Measurements from ENCODE around the gene RPAP3.

The RPAP3 gene

DNA sequence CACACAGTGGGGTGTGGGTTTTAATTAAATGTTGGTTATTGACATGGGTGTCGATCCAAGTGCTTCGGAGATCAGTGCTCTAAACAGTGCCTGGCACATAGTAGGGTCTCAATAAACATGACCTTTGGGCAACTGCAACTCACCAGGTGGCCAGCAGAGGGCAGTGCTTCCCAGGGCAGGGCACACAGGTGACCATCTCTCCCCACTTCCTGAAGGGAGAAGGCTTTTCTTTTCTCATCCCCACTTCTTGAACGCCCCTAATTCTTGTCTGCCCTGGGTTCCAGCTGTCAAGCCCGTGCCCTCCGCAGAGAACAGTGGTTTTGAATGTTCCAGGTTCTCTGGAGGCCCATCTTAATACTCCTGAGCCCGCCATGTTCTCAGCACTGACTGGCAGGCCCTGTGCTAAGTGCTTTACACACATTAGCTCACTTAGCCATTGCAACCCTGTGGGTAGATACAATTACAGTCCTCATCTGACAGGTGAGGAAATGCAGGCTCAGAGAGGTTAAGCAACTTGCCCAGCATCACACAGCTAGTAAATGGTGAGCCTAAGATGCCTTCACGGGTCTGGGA is 36.5 kb upstream of the RPAP3 start:
- peak; percentile 66 for DNase-seq (ENCODE audit: low read depth)

DNA sequence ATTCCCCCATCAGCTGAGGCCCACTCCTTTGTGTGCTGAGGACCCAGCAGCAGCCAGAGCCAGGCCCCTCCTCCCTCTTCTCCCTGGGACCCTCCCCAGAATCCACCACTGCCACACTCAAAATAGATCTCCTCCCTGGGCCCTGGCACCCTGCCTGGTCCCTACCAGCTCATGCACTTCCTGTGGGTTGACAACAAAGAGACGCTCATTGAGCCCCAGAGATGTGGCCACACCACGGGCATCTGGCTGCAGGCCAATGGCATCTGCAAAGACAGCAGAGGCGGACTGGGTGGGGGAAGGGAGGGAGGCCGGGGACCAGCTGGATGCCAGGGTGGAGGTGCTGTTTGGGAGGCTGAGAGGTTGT is 35.5 kb upstream of the RPAP3 start:
- DNase-seq (ENCODE audit: low read depth): peak; percentile 43

DNA sequence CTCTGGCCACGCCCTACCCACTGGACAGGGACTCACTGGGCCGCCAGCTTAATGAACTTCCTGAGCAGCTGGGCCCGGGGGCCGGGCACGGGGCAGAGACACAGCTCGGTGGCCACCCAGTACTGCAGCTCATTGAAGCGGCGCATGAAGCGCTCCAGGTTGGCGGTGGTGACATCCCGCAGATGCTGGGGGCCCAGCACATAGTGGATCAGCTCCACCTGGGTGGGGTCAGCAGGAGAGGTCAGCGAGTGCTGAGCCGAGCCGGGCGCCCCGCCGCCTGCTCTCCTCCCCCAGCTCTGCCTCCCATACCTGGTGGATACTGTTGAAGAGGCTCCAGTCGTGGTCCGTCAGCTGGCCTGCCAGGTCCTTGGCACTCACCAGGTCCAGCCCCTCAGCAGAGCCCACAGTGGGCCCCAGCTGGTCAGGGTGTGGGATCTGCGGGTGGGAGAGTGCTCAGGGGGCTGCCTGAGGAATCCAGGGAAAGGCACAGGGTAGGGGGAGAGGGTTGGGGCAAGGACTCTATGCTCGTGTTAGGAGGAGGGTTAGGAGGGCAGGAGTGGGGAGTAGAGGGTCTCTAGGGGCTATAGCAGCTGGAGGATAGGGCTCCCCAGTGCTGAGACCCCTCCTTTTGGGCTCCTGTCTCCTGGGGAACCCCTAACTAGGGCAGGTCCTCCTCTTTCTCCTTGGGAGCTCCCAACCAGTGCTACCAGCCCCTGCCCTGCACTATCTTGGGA is 34.9 kb upstream of the RPAP3 start:
- no peak for DNase-seq (ENCODE audit: low read depth)

DNA sequence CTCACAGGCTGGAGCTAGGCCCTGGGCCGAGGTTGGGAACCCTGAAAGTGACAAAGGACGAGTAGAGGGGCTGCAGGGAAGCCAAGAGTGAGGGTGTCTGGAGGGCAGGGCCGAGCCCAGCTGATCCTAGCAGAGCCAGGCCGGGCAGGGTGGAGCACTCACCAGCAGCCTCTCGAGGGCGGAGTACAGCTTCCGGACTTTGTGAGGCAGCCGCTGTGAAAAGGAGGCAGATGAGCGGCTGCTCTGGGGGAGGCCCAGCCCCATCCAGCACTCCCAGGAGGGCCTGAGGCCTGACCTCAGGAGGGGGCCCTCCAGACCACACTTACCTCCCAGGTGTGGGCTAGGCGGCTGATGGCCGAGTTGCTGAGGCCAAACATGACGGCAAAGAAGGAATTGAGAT is 34.1 kb upstream of the RPAP3 start:
- no peak for DNase-seq (ENCODE audit: low read depth)

DNA sequence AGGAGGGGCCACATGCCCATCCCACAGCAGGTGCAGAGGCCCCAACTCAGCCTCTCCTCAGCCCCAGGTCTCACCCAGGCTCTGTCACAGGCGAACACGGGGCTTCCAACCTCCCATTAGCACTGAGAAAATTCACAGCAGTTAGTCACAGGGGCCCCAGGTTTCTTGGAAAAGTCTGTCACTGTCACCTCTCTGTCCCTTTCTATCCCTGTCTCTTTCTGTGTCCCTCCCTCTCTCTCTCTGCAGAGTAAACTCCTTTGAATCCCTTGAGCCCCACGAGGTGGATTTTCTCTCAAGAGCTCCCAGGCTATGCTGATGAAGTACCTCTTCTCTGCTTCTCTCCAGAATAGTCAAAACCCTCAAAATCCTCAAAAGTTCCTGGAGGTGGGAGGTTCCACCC is 33.5 kb upstream of the RPAP3 start:
- DNase-seq (ENCODE audit: low read depth): no peak

DNA sequence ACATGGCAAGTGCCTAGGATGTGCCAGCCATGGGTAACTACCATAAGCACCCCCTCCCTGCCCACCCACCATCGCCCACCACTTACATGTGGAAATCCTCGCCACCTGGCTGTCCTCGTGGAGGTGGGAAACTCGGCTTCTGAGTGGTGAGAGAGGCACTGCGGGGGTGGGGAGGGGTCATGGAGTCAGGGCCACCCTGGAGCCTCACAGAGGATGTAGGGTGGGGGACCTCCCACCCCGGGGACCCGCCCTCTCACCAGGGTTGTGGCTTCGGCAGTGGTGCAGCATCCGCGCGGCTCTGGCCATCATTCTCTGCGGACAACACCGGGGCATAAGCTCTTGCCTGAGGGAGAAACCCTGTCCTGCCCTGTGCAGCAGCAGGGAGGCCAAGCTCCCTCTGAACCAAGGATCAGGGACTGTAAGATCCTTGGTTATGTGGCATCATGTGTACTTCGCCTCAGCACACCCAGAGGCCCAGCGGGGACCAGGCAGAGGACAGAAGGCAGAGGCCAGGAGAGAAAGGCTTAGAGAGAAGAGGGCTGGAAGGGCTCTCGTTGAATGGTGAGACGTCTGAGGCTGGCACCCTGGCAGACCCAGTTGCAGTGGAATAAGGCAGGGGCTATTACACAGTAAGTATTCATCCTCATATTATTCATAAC is 32.2 kb upstream of the RPAP3 start:
- DNase-seq (ENCODE audit: low read depth): no peak

DNA sequence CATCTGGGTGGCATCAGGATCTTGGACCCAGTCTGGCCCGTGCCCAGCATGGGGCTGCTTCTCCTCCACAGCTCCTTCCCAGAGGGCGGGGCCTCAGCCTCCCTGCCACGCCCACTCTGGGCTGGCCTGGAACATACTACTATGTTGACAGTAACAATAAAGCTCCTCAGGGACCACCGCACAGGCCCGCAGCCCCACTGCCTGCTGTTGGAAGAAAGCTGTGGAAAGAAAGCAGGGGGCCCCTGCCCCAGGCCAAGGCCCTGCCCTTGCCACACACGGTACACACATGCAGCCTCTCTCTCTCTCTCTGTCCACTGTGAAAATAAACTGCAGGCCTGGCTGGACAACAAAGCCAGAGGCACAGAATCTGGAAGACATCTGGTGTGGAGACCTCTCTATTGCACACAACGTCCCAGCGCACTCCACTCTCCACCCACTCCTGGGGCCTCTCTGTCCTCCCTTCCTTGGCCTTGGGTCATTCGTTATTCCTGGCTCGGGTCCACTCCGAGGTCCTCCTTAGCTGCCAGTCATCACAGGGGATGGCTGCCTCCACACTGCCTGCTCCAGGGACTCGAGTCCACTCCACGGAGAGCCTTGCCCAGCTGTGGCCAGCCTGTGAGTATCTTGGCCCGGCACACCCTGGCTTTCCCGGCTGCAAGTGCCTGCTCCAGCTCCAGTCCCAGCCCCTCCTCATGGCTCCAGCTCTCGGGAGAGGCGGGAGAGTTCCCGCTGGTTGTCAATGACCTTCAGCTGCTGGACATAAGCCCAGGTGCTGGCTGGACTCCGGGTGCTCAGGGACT is 31.2 kb upstream of the RPAP3 start:
- no peak for DNase-seq (ENCODE audit: low read depth)

DNA sequence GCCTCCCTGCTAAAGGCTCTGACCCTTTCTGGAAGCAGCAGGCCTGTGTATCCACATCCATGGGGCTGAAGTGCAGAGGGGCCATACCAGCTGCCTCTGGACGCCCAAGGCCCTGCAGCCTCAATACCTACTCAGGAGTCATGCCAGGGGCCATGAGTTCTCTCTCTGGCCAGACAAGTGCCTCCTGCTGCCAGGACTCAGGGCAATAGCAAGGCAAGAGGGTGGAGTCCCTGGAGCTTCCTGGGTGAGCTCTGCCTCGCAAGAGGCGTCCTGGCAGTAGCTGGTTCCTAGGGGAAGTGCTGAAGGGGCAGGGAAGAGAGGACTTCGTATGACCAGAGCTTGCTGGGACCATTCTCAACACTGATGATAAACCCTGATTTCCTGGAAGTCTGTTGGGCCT is 30.4 kb upstream of the RPAP3 start:
- DNase-seq (ENCODE audit: low read depth): no peak

DNA sequence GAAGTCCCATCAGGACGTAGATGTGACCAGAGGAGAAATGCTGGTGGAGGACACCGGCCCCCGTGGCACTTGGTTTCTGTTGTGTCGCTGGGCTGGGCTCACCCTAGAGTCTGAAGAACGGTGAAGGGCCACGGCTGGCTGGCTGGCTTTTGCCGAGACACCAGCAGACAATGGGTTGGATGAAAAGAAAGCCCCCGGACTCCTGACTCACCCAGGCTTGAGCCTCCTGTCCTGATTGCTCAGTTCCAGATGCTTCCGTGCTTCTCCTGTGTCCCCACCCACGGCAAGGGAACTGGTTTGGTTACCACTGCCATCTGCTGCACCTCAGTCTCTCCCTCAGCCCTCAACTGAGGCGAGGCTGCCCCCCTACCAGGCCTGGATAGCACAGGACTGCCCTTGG is 29.8 kb upstream of the RPAP3 start:
- DNase-seq (ENCODE audit: low read depth): no peak

DNA sequence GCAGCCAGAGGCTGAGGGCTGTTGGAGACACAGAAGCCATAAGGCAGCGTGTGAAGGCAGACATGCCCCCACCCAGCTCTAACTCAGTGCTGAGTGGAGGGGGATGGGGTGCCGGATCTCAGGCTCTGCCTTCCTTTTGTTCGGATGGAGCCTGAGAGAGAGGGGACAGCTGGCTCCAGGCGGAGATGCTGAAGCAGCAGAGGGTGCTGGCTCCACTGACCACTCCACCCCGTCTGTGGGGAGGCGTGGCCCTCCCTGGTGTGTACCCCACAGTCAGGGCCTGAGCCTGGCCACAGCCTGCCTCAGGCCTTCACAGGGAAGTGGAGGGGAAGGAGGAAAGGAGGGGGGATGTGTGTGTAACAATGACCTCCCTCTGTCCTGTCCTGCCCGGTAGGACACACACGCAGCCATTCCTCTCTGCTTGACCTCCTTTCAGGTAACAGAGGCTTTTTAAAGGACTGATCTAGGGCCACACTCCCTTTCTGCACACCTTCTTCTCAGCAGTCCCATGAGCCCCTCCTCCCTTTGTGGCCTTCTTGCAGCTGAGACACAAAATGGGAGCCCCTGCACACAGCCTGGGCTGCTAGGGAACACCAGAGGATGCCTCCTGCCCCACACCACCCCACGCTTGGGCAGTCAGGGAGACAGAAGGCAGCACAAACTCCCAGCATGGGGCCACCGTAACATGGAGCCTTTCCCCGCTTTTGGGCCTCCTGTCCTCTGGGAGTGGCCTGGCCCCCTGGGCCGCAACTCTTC is 29.1 kb upstream of the RPAP3 start:
- DNase-seq (ENCODE audit: low read depth): no peak

DNA sequence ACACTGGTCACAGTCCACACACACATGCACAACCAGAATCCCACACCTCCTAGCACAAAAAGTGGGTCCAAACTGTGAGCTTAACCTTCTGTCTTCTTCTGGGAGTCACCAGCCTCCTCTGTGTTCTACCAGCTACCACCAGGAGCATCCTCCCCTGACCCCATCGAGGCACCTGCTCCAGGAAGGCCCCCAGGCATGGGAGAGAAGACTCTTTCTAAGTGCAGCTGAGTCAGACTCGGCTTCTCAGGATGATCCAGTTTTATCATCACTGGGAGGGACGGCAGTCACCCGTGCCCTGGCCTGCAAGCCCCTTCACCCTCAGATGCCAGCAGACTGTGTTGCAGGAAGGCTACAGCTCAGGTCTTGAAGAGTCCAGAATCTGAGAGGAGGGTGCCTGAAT is 27.3 kb upstream of the RPAP3 start:
- no peak for DNase-seq (ENCODE audit: low read depth)

DNA sequence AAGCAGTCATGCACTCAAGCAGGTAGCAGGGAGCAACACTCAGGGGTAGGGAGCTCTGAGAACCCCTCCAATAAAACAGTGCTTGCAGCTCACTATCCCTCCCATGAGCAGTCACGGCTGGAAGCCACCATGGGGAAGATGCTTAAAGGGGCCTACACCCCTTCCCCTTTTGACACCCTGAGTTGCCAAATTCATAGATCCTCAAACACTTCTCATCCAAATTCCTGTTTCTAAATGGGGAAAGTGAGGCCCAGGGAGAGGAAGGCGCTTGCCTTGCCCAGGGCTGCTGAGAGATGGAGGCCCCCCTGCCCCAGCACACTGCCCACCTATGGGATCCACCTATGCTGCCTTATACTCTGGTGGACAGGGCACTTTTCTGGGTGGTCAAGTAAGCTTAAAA is 26.7 kb upstream of the RPAP3 start:
- no peak for DNase-seq (ENCODE audit: low read depth)

DNA sequence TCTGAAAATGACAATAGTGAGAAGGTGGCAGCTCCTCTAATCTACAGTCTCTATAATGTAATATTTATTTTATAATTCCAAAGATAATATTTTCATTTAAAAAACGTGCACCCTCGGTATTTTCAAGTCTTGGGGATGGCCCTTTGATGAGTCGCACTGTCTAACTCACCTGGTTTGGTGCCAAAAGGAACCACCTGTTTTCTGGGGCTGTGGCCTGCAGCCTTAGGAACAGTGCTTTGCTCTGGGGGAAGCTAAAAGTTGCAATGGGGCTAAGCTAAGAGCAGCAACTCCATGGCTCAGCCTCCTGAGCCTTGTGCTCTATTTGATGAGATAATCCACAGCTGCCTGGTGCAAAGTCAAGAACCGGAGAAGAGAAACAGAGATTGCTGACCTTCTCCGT is 25.9 kb upstream of the RPAP3 start:
- DNase-seq (ENCODE audit: low read depth): no peak

DNA sequence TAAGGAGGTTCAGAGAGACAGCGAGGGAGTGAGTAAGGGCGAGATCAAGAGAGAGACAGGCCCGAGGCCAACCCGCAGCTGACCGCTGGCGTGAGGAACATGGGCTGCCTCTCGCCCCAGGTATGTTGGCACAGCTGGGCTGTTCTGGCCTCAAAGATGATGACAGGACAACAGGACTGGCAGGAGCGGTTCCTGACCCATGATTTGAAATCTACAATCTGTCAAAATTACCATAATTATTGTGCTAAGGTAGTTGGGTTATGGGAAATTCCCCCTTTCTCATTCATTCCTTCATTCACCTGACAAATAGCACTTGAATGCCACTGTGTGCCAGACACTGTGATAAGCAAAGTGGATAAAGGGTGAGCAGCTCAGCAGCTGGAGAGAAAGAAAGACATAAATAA is 24.5 kb upstream of the RPAP3 start:
- DNase-seq (ENCODE audit: low read depth): no peak

DNA sequence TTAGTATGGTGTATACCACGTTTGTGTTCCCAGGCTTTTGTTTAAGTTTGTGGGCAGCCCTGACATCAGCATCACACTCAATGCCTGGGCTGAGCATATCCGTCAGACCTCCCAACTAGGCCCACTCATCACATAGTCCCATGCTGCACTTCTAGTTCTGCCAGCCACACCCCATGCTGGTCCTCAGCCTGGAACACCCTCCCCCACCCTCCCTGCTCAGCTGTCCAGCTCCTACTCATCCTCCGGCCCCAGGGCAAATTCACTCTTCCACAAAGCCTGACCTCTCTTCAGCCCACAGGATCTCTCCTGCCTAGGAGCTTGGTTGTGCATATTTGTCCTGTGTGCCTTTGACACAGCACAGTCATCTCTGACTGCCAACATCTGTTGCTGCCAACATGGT is 23.4 kb upstream of the RPAP3 start:
- no peak for DNase-seq (ENCODE audit: low read depth)

DNA sequence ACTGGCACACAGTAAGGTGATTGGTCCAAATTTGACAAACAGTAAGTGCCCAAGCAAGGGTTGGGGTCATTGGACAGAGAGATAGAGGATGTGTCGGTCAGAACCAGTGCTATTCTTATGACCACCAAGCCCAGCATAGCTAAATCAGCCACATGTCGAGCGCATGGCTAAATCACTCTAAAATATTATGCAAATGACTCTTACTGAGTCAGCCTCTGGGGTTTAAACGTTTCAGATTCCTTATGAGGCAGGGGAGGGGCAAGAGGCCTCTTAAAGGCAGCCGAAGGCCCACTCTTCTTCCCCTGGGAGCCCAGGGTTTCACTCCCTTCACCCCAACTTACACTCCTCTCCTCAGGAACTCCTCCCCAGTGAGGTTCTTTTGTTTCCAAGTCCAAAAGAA is 20.1 kb upstream of the RPAP3 start:
- DNase-seq (ENCODE audit: low read depth): no peak

DNA sequence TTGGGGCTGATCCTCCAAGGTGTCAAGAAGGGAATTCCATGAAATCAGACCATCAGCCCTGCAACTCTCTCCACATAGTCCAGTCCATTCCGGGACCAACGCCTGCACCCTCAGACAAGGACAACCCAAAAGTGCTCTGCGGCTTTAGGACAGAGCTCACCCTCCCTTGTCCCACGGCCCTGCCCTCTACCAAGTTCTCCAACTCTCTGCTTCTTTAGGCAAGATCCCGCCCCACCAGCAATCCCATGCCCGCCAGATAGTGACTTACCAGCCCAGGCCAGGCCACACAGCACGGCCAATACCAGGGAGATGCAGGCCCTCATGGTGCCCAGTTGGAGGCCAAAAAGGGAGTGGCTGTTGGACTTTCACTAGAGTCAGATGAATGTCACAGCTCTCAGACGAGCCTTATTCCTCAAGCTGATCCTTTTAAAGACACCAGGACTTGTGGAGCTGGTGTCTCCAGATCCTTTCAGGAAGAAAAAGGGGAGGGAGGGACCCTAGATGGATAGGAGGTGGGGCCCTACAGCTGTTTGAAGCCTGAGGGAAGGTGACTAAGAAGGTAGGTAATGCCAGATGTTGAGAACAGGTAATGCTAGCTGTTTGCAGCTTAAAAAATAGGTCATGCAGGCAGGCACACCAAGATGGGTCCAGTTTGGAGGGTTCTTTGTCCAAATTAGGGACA is 19.4 kb upstream of the RPAP3 start, which contains the start of gene ENDOU:
Gene ENDOU, minus strand, starts transcription at position 400 of the 682 bp plus-strand sequence. Its CDS starts 77 bp downstream, at position 323.
- DNase-seq (ENCODE audit: low read depth): no peak

DNA sequence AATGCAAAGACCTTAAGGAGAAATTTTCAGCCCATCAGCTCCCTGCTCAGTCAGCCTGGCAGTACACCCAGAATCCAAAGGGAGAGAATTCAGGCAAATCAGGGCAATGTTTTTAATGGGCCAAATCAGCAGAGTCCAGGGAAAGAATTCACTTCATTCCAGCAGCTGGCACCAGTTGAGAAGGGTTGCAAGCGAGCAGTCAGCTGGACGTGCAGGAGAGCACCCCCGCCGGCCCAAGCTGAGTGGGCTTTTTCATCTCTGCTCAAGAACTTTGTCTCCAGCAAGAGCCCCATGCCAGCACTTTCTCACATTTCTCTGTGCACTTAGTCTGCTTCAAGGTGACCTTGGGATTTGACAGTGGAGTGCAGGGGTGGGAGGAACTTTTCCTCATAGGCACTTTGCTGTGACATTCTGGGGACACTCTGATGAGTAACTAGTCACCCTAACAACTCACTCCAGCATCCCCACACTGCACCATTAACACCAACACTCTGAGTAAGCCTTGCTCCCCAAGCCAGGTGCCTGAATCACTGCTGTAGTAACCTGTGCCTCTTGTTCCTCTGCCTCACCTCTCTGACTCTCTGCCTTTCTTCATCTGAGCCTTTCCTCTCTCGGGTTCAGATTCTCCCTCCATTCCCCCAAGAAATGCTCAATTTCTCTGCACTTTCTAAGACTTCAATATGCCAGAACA is 17.3 kb upstream of the RPAP3 start:
- DNase-seq (ENCODE audit: low read depth): no peak

DNA sequence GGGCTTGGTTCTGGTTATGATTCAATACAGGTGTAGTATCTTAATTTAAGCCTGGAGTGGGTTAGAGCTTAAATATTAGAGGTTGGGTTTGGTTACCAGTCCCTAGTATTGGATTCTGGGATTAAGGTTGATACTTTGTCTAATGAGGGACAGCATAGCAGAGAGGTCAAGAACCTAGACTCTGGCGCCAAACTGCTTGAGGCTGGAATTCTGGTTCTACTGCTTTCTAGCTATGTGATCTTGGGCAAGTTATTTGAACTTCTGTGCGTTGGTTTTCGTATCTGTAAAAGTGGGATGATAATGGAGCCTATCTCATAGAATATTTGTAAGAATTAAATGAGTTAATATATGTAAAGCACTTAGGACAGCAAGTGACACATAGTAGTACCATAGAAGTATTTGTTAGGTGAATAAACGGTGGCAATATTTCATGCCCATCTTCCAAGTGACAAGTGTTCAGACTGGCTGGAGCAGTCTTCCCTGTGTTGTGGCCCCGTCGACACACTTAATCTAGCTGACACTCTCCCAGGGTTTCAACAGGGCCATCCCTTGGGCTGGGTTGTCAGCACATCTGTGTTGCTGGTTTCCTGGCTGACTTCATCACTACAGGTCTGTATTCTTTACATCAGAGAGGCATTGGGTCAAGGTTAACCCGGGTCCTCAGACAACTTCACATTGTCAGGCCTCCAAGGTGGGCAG is 16.5 kb upstream of the RPAP3 start:
- DNase-seq (ENCODE audit: low read depth): no peak

DNA sequence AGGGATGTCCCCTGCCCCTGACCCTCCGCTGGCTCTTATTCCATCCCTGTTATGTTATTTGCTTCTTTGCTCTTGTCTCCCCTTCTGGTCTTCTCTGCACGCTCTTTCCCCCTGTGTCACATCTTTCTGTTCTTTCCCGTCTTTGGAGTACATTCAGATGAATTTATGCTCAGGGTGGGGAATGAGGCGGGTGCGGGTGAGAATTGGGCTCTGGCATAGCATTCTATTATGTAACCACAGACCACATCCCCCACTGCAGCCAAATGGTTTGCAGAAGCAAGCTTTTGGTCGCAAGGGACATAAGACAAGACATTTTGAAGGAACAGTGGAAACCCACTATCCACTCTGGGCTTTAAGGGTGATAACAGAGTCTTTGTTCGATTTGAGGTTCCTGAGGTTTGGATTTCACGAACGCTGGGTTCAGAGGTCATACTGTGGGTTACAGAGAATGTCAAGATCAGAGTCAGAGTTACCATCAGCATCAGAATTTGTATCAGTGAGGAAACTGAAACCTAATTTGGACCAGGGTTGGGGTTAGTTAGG is 15.7 kb upstream of the RPAP3 start:
- DNase-seq (ENCODE audit: low read depth): no peak
